ENCODE measurements around the gene HIP1. TPM values are rescaled to one million over a fixed set of nuclear protein-coding genes. Genes with fewer than 3 reads are reported as not detected.
A peak's percentile ranks its signal among the peaks of the same experiment; 100 is the strongest.

Gene HIP1
- total and polyA plus RNA-seq, 2 of the 13 experiments (the other 11 are each of a cell fraction or from before 2014, with no cell fraction given) = 4.5 to 6.2 TPM

DNA sequence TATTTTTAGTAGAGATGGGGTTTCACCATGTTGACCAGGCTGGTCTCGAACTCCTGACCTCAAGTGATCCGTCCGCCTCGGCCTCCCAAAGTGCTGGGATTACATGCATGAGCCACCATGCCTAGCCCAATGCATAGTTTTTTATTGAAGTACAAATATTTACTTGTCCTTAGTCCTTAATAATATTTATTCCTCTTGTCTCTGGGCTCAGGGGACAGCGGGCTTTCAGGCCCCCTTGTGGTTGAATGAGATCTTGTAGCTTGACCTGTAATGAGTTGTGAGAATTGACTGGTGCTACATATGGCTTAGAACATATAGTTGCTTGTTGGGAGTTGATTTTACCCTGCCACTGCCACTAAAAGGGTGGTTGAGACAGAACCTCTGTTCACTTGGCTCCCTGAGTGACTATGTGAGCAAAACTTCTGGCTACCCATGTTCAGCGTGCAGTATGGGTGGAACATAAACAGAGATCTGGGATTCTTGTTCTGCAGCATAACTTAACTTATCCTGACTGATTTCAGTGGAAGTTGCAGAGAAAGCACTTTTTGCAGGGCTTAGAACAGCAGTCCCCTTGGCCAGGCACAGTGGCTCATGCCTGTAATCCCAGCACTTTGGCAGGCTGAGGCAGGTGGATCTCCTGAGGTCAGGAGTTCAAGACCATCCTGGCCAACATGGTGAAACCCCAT, 18.4 kb upstream of the HIP1 start (continued):
- TF ChIP-seq, protein P1, sequence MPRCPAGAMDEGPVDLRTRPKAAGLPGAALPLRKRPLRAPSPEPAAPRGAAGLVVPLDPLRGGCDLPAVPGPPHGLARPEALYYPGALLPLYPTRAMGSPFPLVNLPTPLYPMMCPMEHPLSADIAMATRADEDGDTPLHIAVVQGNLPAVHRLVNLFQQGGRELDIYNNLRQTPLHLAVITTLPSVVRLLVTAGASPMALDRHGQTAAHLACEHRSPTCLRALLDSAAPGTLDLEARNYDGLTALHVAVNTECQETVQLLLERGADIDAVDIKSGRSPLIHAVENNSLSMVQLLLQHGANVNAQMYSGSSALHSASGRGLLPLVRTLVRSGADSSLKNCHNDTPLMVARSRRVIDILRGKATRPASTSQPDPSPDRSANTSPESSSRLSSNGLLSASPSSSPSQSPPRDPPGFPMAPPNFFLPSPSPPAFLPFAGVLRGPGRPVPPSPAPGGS (CRISPR knock-in tag; IDR thresholded peaks at IDR 0.05) = no peak
- TF ChIP-seq MTF2 (CRISPR knock-in tag; IDR thresholded peaks at IDR 0.05; ENCODE audit: borderline replicate concordance) = no peak
- TF ChIP-seq DNMT3B (CRISPR knock-in tag; conservative IDR thresholded peaks at IDR 0.05) = no peak
- no peak for TF ChIP-seq LCORL (IDR thresholded peaks at IDR 0.05)
- peak; percentile 44; the same call in 1 of the 2 replicates for TF ChIP-seq LCORL (CRISPR knock-in tag; IDR thresholded peaks at IDR 0.05)
- no peak for TF ChIP-seq MIER2 (CRISPR knock-in tag; IDR thresholded peaks at IDR 0.05)
- TF ChIP-seq, protein P2, sequence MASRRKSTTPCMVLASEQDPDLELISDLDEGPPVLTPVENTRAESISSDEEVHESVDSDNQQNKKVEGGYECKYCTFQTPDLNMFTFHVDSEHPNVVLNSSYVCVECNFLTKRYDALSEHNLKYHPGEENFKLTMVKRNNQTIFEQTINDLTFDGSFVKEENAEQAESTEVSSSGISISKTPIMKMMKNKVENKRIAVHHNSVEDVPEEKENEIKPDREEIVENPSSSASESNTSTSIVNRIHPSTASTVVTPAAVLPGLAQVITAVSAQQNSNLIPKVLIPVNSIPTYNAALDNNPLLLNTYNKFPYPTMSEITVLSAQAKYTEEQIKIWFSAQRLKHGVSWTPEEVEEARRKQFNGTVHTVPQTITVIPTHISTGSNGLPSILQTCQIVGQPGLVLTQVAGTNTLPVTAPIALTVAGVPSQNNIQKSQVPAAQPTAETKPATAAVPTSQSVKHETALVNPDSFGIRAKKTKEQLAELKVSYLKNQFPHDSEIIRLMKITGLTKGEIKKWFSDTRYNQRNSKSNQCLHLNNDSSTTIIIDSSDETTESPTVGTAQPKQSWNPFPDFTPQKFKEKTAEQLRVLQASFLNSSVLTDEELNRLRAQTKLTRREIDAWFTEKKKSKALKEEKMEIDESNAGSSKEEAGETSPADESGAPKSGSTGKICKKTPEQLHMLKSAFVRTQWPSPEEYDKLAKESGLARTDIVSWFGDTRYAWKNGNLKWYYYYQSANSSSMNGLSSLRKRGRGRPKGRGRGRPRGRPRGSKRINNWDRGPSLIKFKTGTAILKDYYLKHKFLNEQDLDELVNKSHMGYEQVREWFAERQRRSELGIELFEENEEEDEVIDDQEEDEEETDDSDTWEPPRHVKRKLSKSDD (CRISPR knock-in tag; IDR thresholded peaks at IDR 0.05; ENCODE audit: low read depth) = no peak
- peak; percentile 45; the same call in 1 of the 2 replicates for TF ChIP-seq ZMYM3 (CRISPR knock-in tag; IDR thresholded peaks at IDR 0.05)
- no peak for TF ChIP-seq ZNF230 (CRISPR knock-in tag; IDR thresholded peaks at IDR 0.05)
- no peak for TF ChIP-seq MBD4 (IDR thresholded peaks at IDR 0.05; ENCODE audit: borderline replicate concordance, low read length)
- TF ChIP-seq KAT2B (IDR thresholded peaks at IDR 0.05; ENCODE audit: borderline replicate concordance, low read depth, low read length) = no peak
- peak; percentile 54; the same call in 1 of the 2 replicates for TF ChIP-seq CHD4 (IDR thresholded peaks at IDR 0.05; ENCODE audit: borderline replicate concordance, low read length)
- TF ChIP-seq ZNF337 (CRISPR knock-in tag; IDR thresholded peaks at IDR 0.05; ENCODE audit: borderline replicate concordance, low read depth) = no peak
- TF ChIP-seq THAP11 (CRISPR knock-in tag; IDR thresholded peaks at IDR 0.05) = no peak
- no peak for TF ChIP-seq ZNF850 (CRISPR knock-in tag; conservative IDR thresholded peaks at IDR 0.05)
- TF ChIP-seq, protein P3, sequence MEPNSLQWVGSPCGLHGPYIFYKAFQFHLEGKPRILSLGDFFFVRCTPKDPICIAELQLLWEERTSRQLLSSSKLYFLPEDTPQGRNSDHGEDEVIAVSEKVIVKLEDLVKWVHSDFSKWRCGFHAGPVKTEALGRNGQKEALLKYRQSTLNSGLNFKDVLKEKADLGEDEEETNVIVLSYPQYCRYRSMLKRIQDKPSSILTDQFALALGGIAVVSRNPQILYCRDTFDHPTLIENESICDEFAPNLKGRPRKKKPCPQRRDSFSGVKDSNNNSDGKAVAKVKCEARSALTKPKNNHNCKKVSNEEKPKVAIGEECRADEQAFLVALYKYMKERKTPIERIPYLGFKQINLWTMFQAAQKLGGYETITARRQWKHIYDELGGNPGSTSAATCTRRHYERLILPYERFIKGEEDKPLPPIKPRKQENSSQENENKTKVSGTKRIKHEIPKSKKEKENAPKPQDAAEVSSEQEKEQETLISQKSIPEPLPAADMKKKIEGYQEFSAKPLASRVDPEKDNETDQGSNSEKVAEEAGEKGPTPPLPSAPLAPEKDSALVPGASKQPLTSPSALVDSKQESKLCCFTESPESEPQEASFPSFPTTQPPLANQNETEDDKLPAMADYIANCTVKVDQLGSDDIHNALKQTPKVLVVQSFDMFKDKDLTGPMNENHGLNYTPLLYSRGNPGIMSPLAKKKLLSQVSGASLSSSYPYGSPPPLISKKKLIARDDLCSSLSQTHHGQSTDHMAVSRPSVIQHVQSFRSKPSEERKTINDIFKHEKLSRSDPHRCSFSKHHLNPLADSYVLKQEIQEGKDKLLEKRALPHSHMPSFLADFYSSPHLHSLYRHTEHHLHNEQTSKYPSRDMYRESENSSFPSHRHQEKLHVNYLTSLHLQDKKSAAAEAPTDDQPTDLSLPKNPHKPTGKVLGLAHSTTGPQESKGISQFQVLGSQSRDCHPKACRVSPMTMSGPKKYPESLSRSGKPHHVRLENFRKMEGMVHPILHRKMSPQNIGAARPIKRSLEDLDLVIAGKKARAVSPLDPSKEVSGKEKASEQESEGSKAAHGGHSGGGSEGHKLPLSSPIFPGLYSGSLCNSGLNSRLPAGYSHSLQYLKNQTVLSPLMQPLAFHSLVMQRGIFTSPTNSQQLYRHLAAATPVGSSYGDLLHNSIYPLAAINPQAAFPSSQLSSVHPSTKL (CRISPR knock-in tag; IDR thresholded peaks at IDR 0.05) = peak; percentile 27; the same call in 1 of the 2 replicates
- TF ChIP-seq ZFP36L1 (CRISPR knock-in tag; IDR thresholded peaks at IDR 0.05) = no peak
- TF ChIP-seq ZKSCAN5 (CRISPR knock-in tag; IDR thresholded peaks at IDR 0.05) = no peak

All from HepG2 (cell line).